ENCODE results near the gene FKBP3. TPM values are rescaled to one million over a fixed set of nuclear protein-coding genes. Genes with fewer than 3 reads are reported as not detected.

The FKBP3 gene
- total RNA-seq, 1 experiment from 2014 or later: 118 TPM

- TF ChIP-seq E2F5 (CRISPR knock-in tag; IDR thresholded peaks at IDR 0.05) (no peak), TCF7 (CRISPR knock-in tag; IDR thresholded peaks at IDR 0.05; ENCODE audit: low read depth) (no peak), FOXP4 (CRISPR knock-in tag; IDR thresholded peaks at IDR 0.05) (no peak), SMAD3 (CRISPR knock-in tag; IDR thresholded peaks at IDR 0.05; ENCODE audit: borderline replicate concordance) (no peak), KAT7 (CRISPR knock-in tag; IDR thresholded peaks at IDR 0.05; ENCODE audit: borderline replicate concordance) (no peak), NFATC4 (CRISPR knock-in tag; IDR thresholded peaks at IDR 0.05) (no peak)
Observed at GRCh38 chr14:45123271-45123670, 11.0 kb downstream of the FKBP3 start (continued).

- POLR2A ChIA-PET: no interaction called here
- H3K4me3 Mint-ChIP-seq: no peak overlapping the region
- H3K36me3 Mint-ChIP-seq: peaks cover 70% of the 10 kb centered on the region
- CTCF ChIA-PET: no interaction called here
- no peak overlapping the region for H3K27ac Mint-ChIP-seq
- no peaks in the 10 kb centered on the region for H3K27me3 Mint-ChIP-seq (ENCODE audit: low read depth)
- H3K9me3 Mint-ChIP-seq: no peaks in the 10 kb centered on the region
- H3K4me1 Mint-ChIP-seq: no peaks in the 10 kb centered on the region
- TF ChIP-seq KAT7 (CRISPR knock-in tag; IDR thresholded peaks at IDR 0.05; ENCODE audit: borderline replicate concordance) (no peak), ETV6 (CRISPR knock-in tag; IDR thresholded peaks at IDR 0.05) (no peak), AR (CRISPR knock-in tag; IDR thresholded peaks at IDR 0.05) (no peak), MYBL2 (CRISPR knock-in tag; IDR thresholded peaks at IDR 0.05) (no peak), ZNF671 (CRISPR knock-in tag; IDR thresholded peaks at IDR 0.05) (no peak), ARID4B (CRISPR knock-in tag; IDR thresholded peaks at IDR 0.05; ENCODE audit: borderline replicate concordance) (no peak), RELA (CRISPR knock-in tag; IDR thresholded peaks at IDR 0.05; ENCODE audit: borderline replicate concordance) (no peak), STAT6 (CRISPR knock-in tag; conservative IDR thresholded peaks at IDR 0.05; ENCODE audit: low read depth) (no peak), ZNF512 (CRISPR knock-in tag; IDR thresholded peaks at IDR 0.05; ENCODE audit: borderline replicate concordance) (no peak)
- no peak for DNase-seq (ENCODE audit: low spot score)
- ATAC-seq: no peak
Observed at GRCh38 chr14:45120096-45120495, 14.2 kb downstream of the FKBP3 start.
